Fibroblast of peridontal ligament (primary cell): Measurements from ENCODE around the gene PIAS1.
"Not testable (repeated sequence)": the region's sequence is repeated elsewhere in the genome, so short reads cannot be mapped to it uniquely, and the experiment has no call there.

Experiments used
- DNase-seq: peaks from one replicate; pipeline ENCODE4 v3.0.0-alpha.2; 2010; ENCODE audit errors: extremely low read depth

Gene PIAS1

DNA sequence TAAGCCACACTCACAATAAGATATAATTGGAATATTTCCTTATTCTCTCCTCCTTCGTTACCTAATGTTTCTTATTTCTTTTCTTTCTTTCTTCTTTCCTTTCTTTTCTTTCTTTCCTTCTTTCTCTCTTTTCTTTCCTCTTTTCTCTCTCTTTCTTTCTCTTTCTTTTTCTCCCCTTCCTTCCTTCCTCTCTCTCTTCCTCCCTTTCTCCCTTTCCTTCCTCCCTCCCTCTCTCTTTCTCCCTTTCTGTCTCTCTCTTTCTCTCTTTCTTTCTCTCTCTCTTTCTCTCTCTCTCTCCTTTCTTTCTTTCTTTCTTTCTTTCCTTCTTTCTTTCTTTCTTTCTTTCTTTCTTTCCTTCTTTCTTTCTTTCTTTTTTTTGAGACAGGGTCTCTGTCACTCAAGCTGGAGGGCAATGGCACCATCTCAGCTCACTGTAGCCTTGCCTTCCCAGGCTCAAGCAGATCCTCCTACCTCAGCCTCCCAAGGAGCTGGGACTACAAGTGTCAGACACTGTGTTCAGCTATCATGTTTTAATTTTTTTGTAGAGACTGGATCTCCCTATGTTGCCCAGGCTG, 19.3 kb upstream of the PIAS1 start:
- DNase-seq, result no peak

DNA sequence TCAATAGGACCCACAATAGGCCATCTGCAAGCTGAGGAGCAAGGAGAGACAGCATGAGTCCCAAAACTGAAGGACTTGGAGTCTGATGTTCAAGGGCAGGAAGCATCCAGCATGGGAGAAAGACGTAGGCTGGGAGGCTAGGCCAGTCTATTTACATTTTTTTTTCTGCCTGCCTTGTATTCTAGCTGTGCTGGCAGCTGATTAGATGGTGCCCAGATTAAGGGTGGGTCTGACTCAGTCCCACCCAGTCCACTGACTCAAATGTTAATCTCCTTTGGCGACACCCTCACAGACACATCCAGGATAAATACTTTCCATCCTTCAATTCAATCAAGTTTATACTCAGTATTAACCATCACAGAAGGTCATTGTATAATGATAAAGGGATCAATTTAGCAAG, 15.9 kb upstream of the PIAS1 start:
- no peak for DNase-seq

DNA sequence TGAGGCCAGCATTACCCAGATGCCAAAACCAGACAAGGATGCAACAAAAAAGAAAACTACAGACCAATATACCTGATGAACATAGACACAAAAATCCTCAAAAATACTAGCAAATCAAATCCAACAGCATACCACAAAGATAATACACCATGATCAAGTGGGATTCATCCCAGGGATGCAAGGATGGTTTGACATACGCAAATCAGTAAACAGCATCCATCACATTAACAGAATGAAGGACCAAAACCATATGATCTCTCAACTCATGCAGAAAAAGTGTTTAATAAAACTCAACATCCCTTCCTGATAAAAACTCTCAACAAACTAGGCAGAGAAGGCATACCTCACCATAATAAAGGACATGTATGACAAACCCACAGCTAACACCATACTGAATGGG, 14.0 kb upstream of the PIAS1 start:
- no peak for DNase-seq

- DNase-seq, result no peak
Observed at GRCh38 chr15:68042156-68042854, 11.8 kb upstream of the PIAS1 start.

DNA sequence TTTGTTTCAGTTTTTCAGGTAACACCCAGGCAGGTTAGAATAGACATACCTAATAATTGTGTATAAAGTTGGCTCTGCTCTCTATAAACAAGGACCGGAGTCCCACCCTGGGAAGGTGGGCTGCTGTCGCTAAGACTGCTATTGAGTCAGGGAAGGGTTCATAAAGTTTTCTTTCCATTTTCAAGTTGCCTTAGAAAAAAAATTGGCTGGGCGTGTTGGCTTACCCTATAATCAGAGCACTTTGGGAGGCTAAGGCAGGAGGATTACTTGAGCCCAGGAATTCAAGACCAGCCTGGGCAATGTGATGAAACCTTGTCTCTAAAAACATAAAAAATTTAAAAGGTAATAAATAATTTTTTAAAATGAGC, 11.3 kb upstream of the PIAS1 start:
- DNase-seq, result no peak

DNA sequence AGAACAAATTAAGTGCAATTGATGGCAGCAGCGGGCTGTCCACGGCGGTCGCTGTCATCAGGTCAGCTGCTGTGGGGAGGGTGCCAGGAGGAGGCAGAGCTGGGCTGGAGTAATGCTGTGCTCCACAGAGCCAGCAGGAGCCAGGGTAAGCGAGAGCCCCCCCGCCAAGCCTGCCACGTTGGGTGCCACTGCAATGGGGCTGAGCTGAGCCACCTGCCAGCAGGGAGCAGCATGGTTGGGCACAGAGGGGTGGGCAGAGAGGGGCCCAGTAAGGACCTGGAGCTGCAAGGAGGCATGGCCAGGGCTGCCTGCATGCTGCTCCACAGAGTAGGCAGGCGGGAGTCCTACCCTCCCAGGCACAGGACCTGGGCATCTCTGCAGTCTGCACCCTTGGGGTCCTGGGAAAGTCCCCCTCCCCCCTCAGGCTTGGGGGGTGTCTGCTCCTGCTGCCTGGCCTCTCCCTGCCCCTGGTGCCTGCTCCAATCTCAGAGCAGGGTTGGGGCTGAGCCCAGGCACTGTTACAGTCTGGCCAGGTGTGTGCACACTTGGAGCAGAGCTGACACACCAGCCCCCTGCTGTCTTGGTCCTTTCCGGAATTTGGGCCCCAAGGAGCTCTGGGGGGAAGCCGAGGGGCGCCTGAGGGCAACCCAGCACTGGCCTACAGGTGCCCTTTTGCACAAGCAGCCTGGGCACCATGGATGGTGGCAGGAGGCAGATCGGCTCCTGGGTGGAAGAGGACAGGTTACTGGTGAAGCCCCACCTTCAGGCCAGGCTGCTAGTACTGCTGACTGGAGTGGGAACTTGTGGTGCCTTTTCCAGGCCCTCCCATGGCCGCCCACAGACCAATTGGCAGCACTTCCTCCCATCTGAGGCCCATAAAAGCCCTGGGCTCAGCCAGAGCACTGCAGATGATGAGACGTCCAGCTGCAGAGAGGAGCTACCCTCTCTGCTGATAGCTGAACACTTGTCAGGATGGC, 8.5 kb upstream of the PIAS1 start:
- no peak for DNase-seq

GRCh38 chr15:68047826-68048225, 6.3 kb upstream of the PIAS1 start:
- DNase-seq, result no peak

DNA sequence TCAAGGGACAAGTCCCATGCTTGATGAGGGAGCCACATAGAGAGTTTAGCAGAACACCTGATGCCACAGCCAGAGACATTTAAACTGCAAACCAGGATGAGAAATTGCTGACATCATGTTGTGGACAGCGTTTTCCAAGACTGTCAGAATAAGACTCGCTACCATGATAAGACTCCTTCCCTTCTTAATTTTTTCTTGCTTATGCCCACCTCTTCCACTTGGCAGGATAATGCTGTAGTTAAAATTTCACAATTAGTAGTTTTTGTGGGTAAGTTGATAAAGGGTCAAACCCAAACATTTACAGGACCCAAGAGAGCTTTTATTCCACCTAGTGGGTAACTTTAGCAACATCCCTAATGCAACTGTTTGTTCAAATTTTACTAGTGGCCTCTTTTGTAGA, 3.0 kb upstream of the PIAS1 start:
- DNase-seq, result no peak

- DNase-seq, result no peak
Observed at GRCh38 chr15:68051907-68052306, 2.2 kb upstream of the PIAS1 start.

GRCh38 chr15:68052431-68052830, 1.7 kb upstream of the PIAS1 start:
- DNase-seq, result no peak

GRCh38 chr15:68053001-68053400, 1.1 kb upstream of the PIAS1 start:
- DNase-seq, result no peak

DNA sequence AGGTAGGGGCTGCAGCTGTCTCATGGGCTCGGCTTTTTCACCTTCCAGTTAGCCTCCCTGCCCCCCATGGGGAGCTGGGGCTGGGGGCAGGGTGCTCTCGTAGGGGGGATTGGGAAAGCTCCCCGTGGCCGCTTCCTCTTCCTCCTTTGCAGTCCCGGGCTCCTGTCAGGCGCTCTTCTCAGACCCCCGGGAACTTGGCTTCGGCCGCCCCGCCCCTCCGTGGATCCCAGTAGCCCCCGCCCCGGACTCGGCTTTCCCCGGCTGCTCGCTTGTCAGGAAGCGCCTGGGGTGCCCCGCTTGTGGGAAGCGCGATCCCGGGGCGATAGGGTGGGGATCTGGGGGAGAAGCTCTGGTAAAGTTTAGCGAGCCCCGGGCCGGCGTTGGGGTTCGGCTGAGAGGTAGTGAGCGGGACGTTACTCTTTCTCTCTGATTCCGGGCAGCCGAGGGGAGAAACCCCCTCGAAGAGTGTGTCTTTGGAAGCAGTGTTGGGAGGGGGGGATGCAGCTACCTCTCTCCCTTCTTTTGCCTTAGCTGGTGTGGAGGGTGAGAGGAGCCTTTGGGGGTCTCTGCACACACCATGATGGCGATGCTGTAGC, 611 bp downstream of the PIAS1 start:
- DNase-seq, result no peak

DNA sequence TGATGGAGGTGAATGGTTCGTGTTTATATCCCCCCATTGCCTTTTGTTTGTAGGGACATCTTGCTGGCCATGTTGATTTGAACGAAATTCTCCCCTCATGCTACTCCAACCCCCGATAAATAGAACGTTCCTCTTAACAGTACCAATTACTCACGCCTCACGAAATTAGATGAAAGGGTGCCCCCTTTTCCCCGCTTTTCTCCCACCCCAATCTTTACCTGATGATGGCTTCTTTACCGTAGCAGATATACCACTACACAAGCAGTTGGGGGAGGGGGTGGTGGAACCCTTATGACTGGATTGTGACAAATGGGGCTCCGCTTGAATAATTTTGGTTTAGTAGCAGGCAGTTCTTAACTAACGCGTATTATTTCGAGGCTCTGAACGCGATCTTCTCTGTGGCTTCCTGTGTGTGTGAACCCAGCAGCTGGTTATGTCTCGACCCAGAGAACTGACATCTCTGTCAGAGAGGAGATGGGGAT, 1.1 kb downstream of the PIAS1 start:
- DNase-seq, result peak; percentile 34

DNA sequence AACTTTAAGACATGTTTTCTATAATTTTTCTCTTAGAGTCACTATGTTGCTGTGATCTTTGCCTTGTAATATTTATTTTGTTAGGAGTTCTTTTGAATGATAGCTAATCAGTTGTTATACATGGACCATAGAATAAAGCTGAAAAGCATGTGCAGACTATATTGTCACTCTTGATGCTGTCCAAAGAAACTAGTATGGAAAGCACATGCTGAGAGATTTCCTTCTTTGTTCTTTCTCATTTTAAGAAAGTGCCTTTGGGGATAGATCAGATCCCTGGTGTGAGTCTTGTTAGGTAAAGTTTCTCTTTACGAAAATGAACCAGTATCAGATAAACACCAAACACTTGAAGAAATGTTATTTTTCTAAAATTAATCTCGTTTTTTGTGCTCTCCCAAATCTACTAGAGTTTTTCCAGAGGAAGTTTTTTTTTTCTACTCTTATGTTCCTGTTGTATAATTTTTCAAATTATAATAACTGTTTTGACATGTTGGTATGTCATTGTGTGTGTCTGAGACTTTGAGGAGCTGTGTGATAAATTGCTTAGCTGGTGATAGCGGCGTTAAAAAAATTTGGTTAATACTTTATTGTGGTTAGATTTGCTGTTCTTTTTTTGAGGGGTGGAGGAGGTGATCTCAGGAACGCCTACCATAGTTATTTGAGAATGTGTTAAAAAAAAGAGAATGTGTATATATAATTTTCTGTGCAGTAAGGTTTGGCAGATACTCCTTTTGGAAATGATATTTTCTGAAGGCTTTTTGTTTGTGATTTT, 2.2 kb downstream of the PIAS1 start:
- no peak for DNase-seq

DNA sequence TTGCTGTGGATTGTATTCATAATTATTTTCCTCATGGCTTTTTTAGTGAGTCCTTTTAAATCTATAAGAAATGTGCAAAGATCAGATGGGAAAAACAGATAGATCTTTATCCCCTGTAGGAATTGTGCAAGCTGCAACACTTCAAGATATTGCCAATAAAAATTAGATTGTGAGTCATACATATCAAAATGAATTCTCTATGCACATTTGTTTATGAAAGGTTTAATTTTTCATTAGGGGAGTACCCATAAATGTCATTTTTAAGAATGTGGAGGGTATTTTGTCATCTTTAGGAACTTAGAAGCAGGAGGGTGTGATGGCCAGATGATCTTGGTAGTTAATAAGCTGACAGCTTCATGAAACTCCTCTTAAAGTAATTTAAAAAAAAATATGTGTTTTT, 2.9 kb downstream of the PIAS1 start:
- DNase-seq, result peak; percentile 17

DNA sequence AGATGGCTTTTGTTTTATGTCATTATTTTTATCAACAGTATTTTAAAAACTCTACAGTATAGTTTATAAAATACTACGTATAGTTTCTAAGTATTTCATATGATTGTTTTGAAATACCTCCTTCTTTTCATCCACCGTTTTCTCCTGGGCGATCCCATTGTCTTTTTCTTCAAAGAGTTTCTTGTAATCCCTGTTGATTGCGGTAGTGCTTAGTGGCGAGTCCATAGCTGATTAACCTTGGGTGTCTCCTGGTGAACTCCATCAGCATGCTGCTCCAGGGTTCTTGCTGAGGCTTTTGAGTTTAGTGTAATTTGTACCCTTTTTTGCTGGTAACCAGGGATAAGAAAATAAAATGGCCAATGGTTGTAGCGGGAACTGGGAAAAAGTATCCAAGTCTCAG, 3.6 kb downstream of the PIAS1 start:
- DNase-seq, result no peak

DNA sequence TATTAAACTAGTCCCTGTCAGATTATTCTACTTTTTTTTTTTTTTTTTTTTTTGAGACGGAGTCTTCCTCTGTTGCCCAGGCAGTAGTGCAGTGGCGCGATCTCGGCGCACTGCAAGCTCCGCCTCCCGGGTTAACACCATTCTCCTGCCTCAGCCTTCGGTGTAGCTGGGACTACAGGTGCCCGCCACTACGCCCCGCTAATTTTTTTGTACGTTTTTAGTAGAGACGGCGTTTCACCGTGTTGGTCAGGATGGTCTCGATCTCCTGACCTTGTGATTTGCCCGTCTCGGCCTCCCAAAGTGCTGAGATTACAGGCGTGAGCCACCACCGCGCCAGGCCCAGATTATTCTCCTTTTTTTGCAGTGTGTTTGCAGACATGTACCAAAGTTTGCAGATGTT, 4.9 kb downstream of the PIAS1 start:
- DNase-seq, result not testable (repeated sequence)

- DNase-seq, result no peak
Observed at GRCh38 chr15:68059630-68060029, 5.5 kb downstream of the PIAS1 start.

- DNase-seq, result no peak
Observed at GRCh38 chr15:68061171-68061570, 7.1 kb downstream of the PIAS1 start.

DNA sequence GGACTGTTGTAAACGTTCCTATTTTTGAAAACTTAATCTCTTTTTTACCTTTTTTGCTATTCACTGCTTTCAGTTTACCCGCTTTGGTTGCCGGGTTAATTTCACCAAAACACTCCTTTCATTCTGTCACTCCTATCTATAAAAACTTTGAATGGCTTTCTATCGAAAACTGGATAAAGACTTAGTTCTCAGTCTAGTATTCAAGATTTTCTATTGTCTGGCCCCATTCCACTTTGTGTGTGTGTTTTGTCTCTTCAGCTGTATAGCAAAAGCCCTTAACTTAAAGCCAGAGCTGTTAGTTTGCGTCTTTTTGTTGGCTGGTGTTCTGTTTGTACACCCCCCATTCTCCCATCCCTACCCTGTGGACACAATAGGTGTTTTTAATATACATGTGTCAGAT, 7.5 kb downstream of the PIAS1 start:
- no peak for DNase-seq

- DNase-seq, result no peak
Observed at GRCh38 chr15:68062214-68062613, 8.1 kb downstream of the PIAS1 start.
